ENCODE measurements around the gene TMEM91.
A peak's percentile ranks its signal among the peaks of the same experiment; 100 is the strongest.

TMEM91 gene

DNA sequence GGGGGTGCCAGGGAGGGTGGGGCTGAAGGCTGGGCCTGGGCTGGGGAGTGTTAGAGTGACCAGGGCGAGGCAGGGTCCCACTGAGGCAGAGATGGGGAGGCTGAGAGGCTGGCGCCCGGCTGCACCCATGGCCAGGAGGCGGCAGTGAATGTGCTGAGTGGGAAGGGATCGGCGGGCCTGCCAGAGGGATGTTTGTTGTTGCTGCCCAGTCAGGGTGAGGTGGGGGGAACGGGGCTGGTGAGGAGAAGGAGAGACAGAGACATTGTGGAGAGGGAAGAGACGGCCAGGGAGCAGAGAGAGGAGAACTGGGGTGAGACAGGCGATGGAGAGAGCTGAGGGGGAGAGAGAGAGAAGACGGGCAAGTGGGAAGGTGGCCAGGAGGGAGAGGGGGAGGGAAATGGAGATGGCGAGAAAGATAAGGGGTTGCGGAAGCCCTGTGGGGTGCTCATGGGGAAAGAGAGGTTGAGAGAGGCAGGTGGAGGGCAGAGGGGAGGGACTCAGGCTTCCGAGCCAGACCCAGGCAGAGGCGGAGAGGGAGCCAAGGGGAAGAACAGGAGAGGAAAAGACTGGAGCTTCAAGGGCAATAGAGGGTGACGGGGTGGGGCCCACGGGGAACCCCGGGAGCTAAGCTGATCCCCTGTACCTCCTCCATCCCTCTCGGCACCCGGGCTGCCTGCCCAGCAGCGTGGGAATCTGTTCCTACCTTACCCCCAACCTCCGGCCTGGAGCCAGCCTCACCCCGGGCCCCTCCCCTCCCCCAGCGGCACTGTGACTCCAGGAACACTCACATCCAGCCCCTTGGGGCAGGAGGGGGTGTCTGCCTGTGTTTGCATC, 51.5 kb downstream of the TMEM91 start:
- peaks cover 26% of the 10 kb centered on the region for H3K36me3 ChIP-seq (ENCODE audit: insufficient read depth, low read depth, low read length)
- H3K4me3 ChIP-seq (ENCODE audit: low read length) = peak overlapping the region; percentile 82
- no peaks in the 10 kb centered on the region for H3K9me3 ChIP-seq (ENCODE audit: insufficient read depth, low read depth, low read length)
- H3K4me1 ChIP-seq (ENCODE audit: insufficient read depth, low read length) = peaks cover 4% of the 10 kb centered on the region; the same call in 1 of the 2 replicates
- peak overlapping the region; percentile 64 for H3K9ac ChIP-seq (ENCODE audit: low read depth, low read length)
- no peaks in the 10 kb centered on the region for H3K27me3 ChIP-seq (ENCODE audit: insufficient read depth, low read length)
- H3K27ac ChIP-seq (ENCODE audit: low read length) = no peak overlapping the region

DNA sequence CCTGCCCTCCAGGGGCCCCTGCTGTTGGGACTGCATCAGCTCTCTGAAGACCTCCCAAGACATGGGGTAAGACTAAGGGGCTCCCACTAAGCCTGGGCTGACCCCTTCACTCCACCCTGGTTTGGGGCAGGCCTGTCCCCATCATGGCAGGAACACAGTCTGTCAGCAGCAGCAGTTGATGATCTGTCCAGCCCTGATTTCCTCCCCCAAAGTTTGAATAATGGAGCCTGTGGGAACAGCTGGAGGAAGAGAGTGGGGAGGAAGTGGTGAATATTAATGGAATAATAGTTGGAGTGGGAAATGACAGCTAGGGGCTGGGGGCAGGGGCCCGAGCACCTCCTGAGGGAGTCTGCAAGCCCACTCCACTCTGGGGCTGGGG, 52.1 kb downstream of the TMEM91 start:
- Histone ChIP-seq H3K27ac (ENCODE audit: low read length) (no peak overlapping the region), H3K4me3 (ENCODE audit: low read length) (peak overlapping the region; percentile 82; the same call in 1 of the 2 replicates), H3K9me3 (ENCODE audit: insufficient read depth, low read depth, low read length) (no peaks in the 10 kb centered on the region), H3K4me1 (ENCODE audit: insufficient read depth, low read length) (peaks cover 4% of the 10 kb centered on the region; the same call in 1 of the 2 replicates), H3K27me3 (ENCODE audit: insufficient read depth, low read length) (no peaks in the 10 kb centered on the region), H3K9ac (ENCODE audit: low read depth, low read length) (peak overlapping the region; percentile 64; the same call in 1 of the 2 replicates), H3K36me3 (ENCODE audit: insufficient read depth, low read depth, low read length) (peaks cover 28% of the 10 kb centered on the region)

DNA sequence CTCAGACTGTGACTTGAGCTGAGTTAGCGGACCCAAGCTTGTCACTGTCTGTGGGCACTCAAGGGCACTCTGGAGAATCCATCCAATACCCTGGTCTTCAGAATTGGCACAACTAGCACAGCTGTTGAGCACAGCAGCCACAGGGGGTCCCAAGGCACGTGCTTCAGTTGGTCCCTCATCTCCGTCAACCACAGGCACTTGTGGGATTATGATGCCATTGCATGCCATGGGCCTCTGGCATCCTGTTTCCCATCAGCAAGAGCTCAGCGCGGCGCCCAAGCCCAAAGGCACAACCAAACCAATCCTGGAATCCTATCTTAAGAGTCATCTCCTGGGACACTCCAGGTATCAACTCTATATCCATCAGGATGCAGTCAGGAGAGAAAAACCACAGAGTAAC, 54.6 kb downstream of the TMEM91 start:
- Histone ChIP-seq H3K4me1 (ENCODE audit: insufficient read depth, low read length) (peaks cover 4% of the 10 kb centered on the region; the same call in 1 of the 2 replicates), H3K27me3 (ENCODE audit: insufficient read depth, low read length) (no peaks in the 10 kb centered on the region), H3K9ac (ENCODE audit: low read depth, low read length) (no peak overlapping the region), H3K27ac (ENCODE audit: low read length) (no peak overlapping the region), H3K4me3 (ENCODE audit: low read length) (no peak overlapping the region), H3K9me3 (ENCODE audit: insufficient read depth, low read depth, low read length) (no peaks in the 10 kb centered on the region), H3K36me3 (ENCODE audit: insufficient read depth, low read depth, low read length) (peaks cover 29% of the 10 kb centered on the region)

DNA sequence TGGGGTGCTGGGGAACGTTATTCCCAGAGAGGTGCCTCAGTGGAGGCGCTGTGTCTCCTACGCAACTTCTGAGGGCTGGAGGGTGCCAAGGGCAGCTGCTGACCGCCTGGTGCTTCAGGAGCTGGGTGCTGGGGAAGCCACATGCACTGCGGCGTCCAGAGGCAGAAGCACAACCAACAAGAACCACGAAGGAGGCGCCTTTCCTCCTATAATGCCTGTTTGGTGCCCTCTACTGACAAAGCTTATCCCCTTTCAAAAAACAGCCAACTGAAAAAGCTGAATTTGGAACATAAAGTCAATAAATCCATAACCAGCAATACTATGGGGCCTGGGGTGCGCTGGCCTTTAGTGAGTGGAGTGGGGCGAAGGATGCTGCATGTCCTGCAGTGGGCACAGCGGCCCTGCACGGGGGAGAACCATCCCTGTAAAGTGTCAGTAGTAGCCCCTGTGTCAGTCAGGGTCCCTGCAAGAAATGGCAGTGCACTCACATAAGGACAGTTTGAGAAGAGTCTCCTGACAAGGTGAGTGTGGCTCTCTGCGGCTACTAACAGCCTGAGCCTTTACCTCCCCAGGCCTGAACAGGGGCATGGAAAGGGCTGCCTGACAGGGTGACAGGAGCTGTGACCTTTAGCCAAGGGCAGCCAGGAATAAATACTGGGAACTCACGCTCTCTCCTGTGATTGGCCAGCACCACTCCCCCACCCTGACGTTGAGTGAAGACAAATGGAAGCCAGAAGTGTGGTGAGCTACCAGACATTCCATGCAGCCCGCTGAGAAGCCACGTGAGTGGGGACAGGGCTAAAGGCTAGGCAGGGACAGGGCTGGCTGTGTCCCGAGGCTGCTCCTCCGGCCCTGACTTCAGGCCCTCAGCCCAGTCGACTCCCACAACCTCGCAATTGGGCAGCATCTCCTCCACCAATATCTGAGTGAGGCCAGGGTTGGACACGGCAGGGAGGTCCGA, 55.4 kb downstream of the TMEM91 start:
- no peak overlapping the region for H3K9ac ChIP-seq (ENCODE audit: low read depth, low read length)
- H3K27me3 ChIP-seq (ENCODE audit: insufficient read depth, low read length) = no peaks in the 10 kb centered on the region
- H3K36me3 ChIP-seq (ENCODE audit: insufficient read depth, low read depth, low read length) = peaks cover 35% of the 10 kb centered on the region
- no peaks in the 10 kb centered on the region for H3K9me3 ChIP-seq (ENCODE audit: insufficient read depth, low read depth, low read length)
- H3K27ac ChIP-seq (ENCODE audit: low read length) = no peak overlapping the region
- no peak overlapping the region for H3K4me3 ChIP-seq (ENCODE audit: low read length)
- peaks cover 3% of the 10 kb centered on the region; the same call in 1 of the 2 replicates for H3K4me1 ChIP-seq (ENCODE audit: insufficient read depth, low read length)

DNA sequence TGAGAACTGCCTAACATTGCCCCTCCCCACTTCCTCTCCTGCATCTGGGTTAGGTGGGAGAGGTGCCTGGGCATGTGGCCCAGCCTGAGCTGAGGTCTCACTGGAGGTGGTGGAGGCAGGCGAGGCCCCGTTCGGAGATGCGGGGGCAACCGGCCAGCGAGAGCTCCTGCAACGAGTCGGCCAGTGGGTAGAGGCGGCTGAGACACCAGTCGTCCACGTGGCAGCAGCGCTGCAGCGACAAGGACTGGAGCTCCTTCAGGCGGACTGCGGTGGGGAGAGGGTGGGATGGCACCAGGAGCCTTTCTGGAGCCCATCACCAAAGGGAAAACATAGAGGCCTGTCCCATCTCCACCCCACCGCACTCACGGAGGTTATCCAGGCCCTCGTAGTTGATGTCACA, 56.8 kb downstream of the TMEM91 start:
- no peaks in the 10 kb centered on the region for H3K27me3 ChIP-seq (ENCODE audit: insufficient read depth, low read length)

More for the DNA sequence above, 56.8 kb downstream of the TMEM91 start:
- H3K4me3 ChIP-seq (ENCODE audit: low read length) = no peak overlapping the region
- H3K4me1 ChIP-seq (ENCODE audit: insufficient read depth, low read length) = no peaks in the 10 kb centered on the region; the same call in 1 of the 2 replicates
- H3K9ac ChIP-seq (ENCODE audit: low read depth, low read length) = no peak overlapping the region
- no peaks in the 10 kb centered on the region for H3K9me3 ChIP-seq (ENCODE audit: insufficient read depth, low read depth, low read length)
- no peak overlapping the region for H3K27ac ChIP-seq (ENCODE audit: low read length)
- H3K36me3 ChIP-seq (ENCODE audit: insufficient read depth, low read depth, low read length) = peaks cover 44% of the 10 kb centered on the region

Measured in iPS-20b (cell line).